H1 (cell line): ENCODE measurements around the gene IL20RB. TPM values are rescaled to one million over a fixed set of nuclear protein-coding genes. Genes with fewer than 3 reads are reported as not detected.

Experiments used
- CTCF ChIA-PET: fragments of 300-600 bp; sonication (Branson Sonifier 250); formaldehyde crosslinking; loops from one replicate; lab custom pipeline; 2021; ENCODE audit not compliant: partially characterized antibody; lab: Charles Lee
- POLR2A ChIA-PET: fragments of 300-600 bp; sonication (Branson Sonifier 250); formaldehyde crosslinking; loops from one replicate; lab custom pipeline; 2021; ENCODE audit warnings: inconsistent platforms; ENCODE audit not compliant: partially characterized antibody; lab: Charles Lee
- DNase-seq, 2 experiments: peaks; one replicate each; pipeline versions ENCODE4 v3.0.0 to v3.0.0-alpha.2; 2010 to 2022; ENCODE audit warnings: low spot score in 2 of 2, low read depth in 1 of 2, mixed read lengths in 1 of 2
- FAIRE-seq: peaks from 2 replicates; lab custom pipeline; 2011; peaks lifted over from hg19 to GRCh38; lab: Jason Lieb, UNC
- H2AFZ ChIP-seq: 2 replicates; pipeline ENCODE4 v1.8.1; 2012; ENCODE audit warnings: low read length, inconsistent platforms
- H2AK5ac ChIP-seq: 2 replicates; pipeline ENCODE4 v1.6.1; 2013; ENCODE audit warnings: low read depth, low read length
- H2BK120ac ChIP-seq: replicated peaks from 2 replicates; pipeline ENCODE3; 2013; ENCODE audit warnings: low read depth, low read length, inconsistent platforms
- H2BK12ac ChIP-seq: 2 replicates; pipeline ENCODE4 v1.6.1; 2013; ENCODE audit warnings: low read depth, low read length
- H2BK15ac ChIP-seq: 2 replicates; pipeline ENCODE4 v1.6.1; 2013; ENCODE audit warnings: low read length
- H2BK20ac ChIP-seq: 2 replicates; pipeline ENCODE4 v1.6.1; 2013; ENCODE audit warnings: low read length
- H2BK5ac ChIP-seq: 2 replicates; pipeline ENCODE4 v1.6.1; 2013; ENCODE audit warnings: low read depth, low read length
- H3K14ac ChIP-seq: 2 replicates; pipeline ENCODE4 v1.6.1; 2013; ENCODE audit warnings: inconsistent platforms; ENCODE audit not compliant: insufficient read length
- H3K18ac ChIP-seq: 2 replicates; pipeline ENCODE4 v1.6.1; 2013; ENCODE audit warnings: low read length; ENCODE audit errors: extremely low read depth
- H3K23ac ChIP-seq: 2 replicates; pipeline ENCODE4 v1.6.1; 2013; ENCODE audit warnings: inconsistent platforms; ENCODE audit not compliant: insufficient read length
- H3K23me2 ChIP-seq: 2 replicates; pipeline ENCODE4 v1.6.1; 2013; ENCODE audit warnings: low read depth, low read length
- H3K27ac ChIP-seq: 2 replicates; pipeline ENCODE4 v1.6.1; 2011; ENCODE audit warnings: low read depth, low read length, inconsistent platforms
- H3K27me3 ChIP-seq, 4 experiments: replicated peaks in 1 of 4; 1 replicate in 1 of 4; 2 replicates in 3 of 4; pipeline versions ENCODE4 v1.6.1 to v1.8.1; 2011 to 2013; ENCODE audit warnings: low read length in 3 of 4, mild to moderate bottlenecking in 3 of 4, inconsistent platforms in 2 of 4, mixed read lengths in 2 of 4, moderate library complexity in 1 of 4; ENCODE audit not compliant: control insufficient read depth in 3 of 4, insufficient read depth in 3 of 4; ENCODE audit errors: extremely low read depth in 1 of 4
- H3K36me3 ChIP-seq, 4 experiments: 2 replicates each; pipeline versions ENCODE4 v1.6.1 to v1.8.1; 2011 to 2013; ENCODE audit warnings: mild to moderate bottlenecking in 4 of 4, low read length in 3 of 4, moderate library complexity in 2 of 4, control low read depth in 1 of 4, inconsistent platforms in 1 of 4; ENCODE audit not compliant: insufficient read depth in 4 of 4, control insufficient read depth in 2 of 4
- H3K4ac ChIP-seq: replicated peaks from 2 replicates; pipeline ENCODE3; 2013; ENCODE audit warnings: low read length, low read depth, mixed read lengths, inconsistent platforms; ENCODE audit not compliant: insufficient read length
- H3K4me1 ChIP-seq, 4 experiments: replicated peaks in 1 of 4; 1 replicate in 1 of 4; 2 replicates in 3 of 4; pipeline versions ENCODE4 v1.6.1 to v1.8.1; 2011 to 2013; ENCODE audit warnings: low read length in 3 of 4, inconsistent platforms in 2 of 4, mixed read lengths in 1 of 4; ENCODE audit not compliant: insufficient read depth in 4 of 4, control insufficient read depth in 3 of 4
- H3K4me2 ChIP-seq, 2 experiments: 2 replicates each; pipeline versions ENCODE4 v1.6.1 to v1.8.1; 2011 to 2013; ENCODE audit warnings: low read depth in 2 of 2, low read length in 2 of 2, control low read depth in 1 of 2, inconsistent platforms in 1 of 2, mild to moderate bottlenecking in 1 of 2; ENCODE audit not compliant: insufficient read depth in 1 of 2
- H3K4me3 ChIP-seq, 4 experiments: fragments of 200-600, 300-600 bp in 1 of 4; sonication (generic), shearing (Covaris generic), sonication (Bioruptor Twin) in 1 of 4; 2 replicates each; pipeline versions ENCODE4 v1.5.1 to v1.8.1; 2011 to 2016; ENCODE audit warnings: low read length in 4 of 4, low read depth in 3 of 4, control low read depth in 2 of 4, inconsistent platforms in 2 of 4, mild to moderate bottlenecking in 2 of 4, mixed read lengths in 1 of 4, moderate library complexity in 1 of 4; ENCODE audit not compliant: insufficient read depth in 2 of 4; ENCODE audit errors: extremely low read depth in 1 of 4
- H3K56ac ChIP-seq: replicated peaks from 2 replicates; pipeline ENCODE3; 2013; ENCODE audit warnings: low read depth, mild to moderate bottlenecking, mixed read lengths, low read length, inconsistent platforms; ENCODE audit not compliant: insufficient read length
- H3K79me1 ChIP-seq: 2 replicates; pipeline ENCODE4 v1.6.1; 2013; ENCODE audit warnings: low read depth, low read length, control low read depth
- H3K79me2 ChIP-seq, 2 experiments: 2 replicates each; pipeline versions ENCODE4 v1.6.1 to v1.8.1; 2012 to 2013; ENCODE audit warnings: low read length in 2 of 2, mild to moderate bottlenecking in 2 of 2, inconsistent platforms in 1 of 2; ENCODE audit not compliant: insufficient read depth in 2 of 2, control insufficient read depth in 1 of 2
- H3K9ac ChIP-seq, 4 experiments: replicated peaks in 1 of 4; 1 replicate in 1 of 4; 2 replicates in 3 of 4; pipeline versions ENCODE4 v1.6.1 to v1.8.1; 2011 to 2013; ENCODE audit warnings: low read depth in 3 of 4, low read length in 3 of 4, control low read depth in 2 of 4, mild to moderate bottlenecking in 2 of 4, moderate library complexity in 2 of 4, inconsistent platforms in 1 of 4; ENCODE audit errors: extremely low read depth in 1 of 4
- H3K9me3 ChIP-seq, 2 experiments: 2 replicates each; pipeline versions ENCODE4 v1.6.1 to v1.8.1; 2012 to 2013; ENCODE audit warnings: mild to moderate bottlenecking in 2 of 2, moderate library complexity in 2 of 2, control low read depth in 1 of 2, inconsistent platforms in 1 of 2, low read depth in 1 of 2, low read length in 1 of 2, mixed read lengths in 1 of 2; ENCODE audit not compliant: insufficient read depth in 2 of 2
- H4K20me1 ChIP-seq, 2 experiments: replicated peaks in 1 of 2; 2 replicates each; pipeline versions ENCODE3 to v1.8.1; 2011 to 2013; ENCODE audit warnings: inconsistent platforms in 2 of 2, low read length in 2 of 2, mild to moderate bottlenecking in 1 of 2; ENCODE audit not compliant: insufficient read depth in 2 of 2, control insufficient read depth in 1 of 2
- H4K5ac ChIP-seq: 2 replicates; pipeline ENCODE4 v1.6.1; 2013; ENCODE audit warnings: low read length, low read depth, mixed read lengths, inconsistent platforms; ENCODE audit not compliant: insufficient read length
- H4K8ac ChIP-seq: 2 replicates; pipeline ENCODE4 v1.8.0; 2013; ENCODE audit warnings: mild to moderate bottlenecking, moderate library complexity, low read length, inconsistent platforms; ENCODE audit not compliant: insufficient read depth; ENCODE audit errors: extremely low read depth
- H4K91ac ChIP-seq: replicated peaks from 2 replicates; pipeline ENCODE3; 2013; ENCODE audit warnings: low read length, mixed read lengths, inconsistent platforms; ENCODE audit not compliant: insufficient read length
- BACH1 ChIP-seq: IDR thresholded peaks from 2 replicates; pipeline ENCODE4 v1.6.1; 2012; ENCODE audit warnings: low read length, improper control_type of control experiment
- CBX5 ChIP-seq: fragments of 300-800, 300-1000 bp; sonication (generic); IDR thresholded peaks from 2 replicates; pipeline ENCODE4 v1.7.1; 2016; ENCODE audit warnings: antibody characterized with exemption, low read length, low read depth
- KDM4A ChIP-seq: IDR thresholded peaks from one replicate; pipeline ENCODE4 v1.7.1; 2012; ENCODE audit warnings: low read depth, mild to moderate bottlenecking, moderate library complexity, low read length, inconsistent platforms; ENCODE audit not compliant: severe bottlenecking
- NANOG ChIP-seq: IDR thresholded peaks from 2 replicates; pipeline ENCODE4 v1.6.1; 2011; ENCODE audit warnings: low read length, low read depth, mild to moderate bottlenecking, inconsistent platforms; ENCODE audit not compliant: insufficient read depth, poor library complexity, severe bottlenecking
- SAP30 ChIP-seq: fragments of 300-600 bp; sonication (generic); IDR thresholded peaks from 2 replicates; pipeline ENCODE4 v1.7.1; 2012; ENCODE audit warnings: low read length, moderate library complexity, mild to moderate bottlenecking, inconsistent platforms; ENCODE audit not compliant: insufficient read depth, insufficient replicate concordance
- SIN3A ChIP-seq, 2 experiments: IDR thresholded peaks in 1 of 2; conservative IDR thresholded peaks in 1 of 2; 2 replicates each; pipeline ENCODE4 v1.6.1; 2011 to 2012; ENCODE audit warnings: low read length in 2 of 2, improper control_type of control experiment in 1 of 2, low read depth in 1 of 2, mild to moderate bottlenecking in 1 of 2
- SIRT6 ChIP-seq: IDR thresholded peaks from one replicate; pipeline ENCODE4 v1.7.1; 2012; ENCODE audit warnings: low read length, inconsistent platforms
- TAF1 ChIP-seq: IDR thresholded peaks from 2 replicates; pipeline ENCODE4 v1.6.1; 2011; ENCODE audit warnings: mild to moderate bottlenecking, low read depth, low read length
- TAF7 ChIP-seq: optimal IDR thresholded peaks from 2 replicates; pipeline ENCODE3; 2011; ENCODE audit warnings: low read depth, mild to moderate bottlenecking, inconsistent platforms, low read length, moderate library complexity, borderline replicate concordance
- WGBS, 2 experiments: shearing (Covaris generic) in 1 of 2; methylation state at CpG; one replicate each; pipeline versions ENCODE4 v1.1.6 to v1.1.7; 2013 to 2015; ENCODE audit warnings: low lambda C conversion rate in 2 of 2, mixed read lengths in 2 of 2, inconsistent platforms in 1 of 2, low coverage in 1 of 2, missing lambda C conversion rate in 1 of 2; ENCODE audit not compliant: insufficient replicate concordance in 2 of 2, insufficient coverage in 1 of 2, insufficient read length in 1 of 2; ENCODE audit errors: extremely low coverage in 1 of 2, missing lambda C conversion rate in 1 of 2; 5-methylcytosine and 5-hydroxymethylcytosine counted together
- polyA plus RNA-seq, 7 experiments: library from polyadenylated mRNA; depleted of rRNA in 3 of 7; stranded (reverse) in 5 of 7; unstranded in 2 of 7; fragments of >200 nt in 5 of 7; fragments of 200-250 nt in 2 of 7; gene quantifications; 1 replicate in 5 of 7; 2 replicates in 1 of 7; 4 replicates in 1 of 7; pipeline versions ENCODE4 v1.2.1 to v1.2.3, GENCODE V29; 2011 to 2013; ENCODE audit warnings: missing spikeins in 2 of 7, mixed read lengths in 2 of 7
- total RNA-seq: library from RNA; stranded (reverse); fragmentation: NEBNext Ultra II Directional; extraction: Animal tissue kit (Norgen Biotek cat#: 25700); gene quantifications from 2 replicates; pipeline ENCODE4 v1.2.1, GENCODE V29; 2021
- TF ChIP-seq, protein P1 (sequence below): IDR thresholded peaks from 2 replicates; pipeline ENCODE4 v1.6.1; 2012; ENCODE audit warnings: inconsistent platforms

IL20RB gene
- total and polyA plus RNA-seq, 2 of the 8 experiments (the other 6 are each of a cell fraction or from before 2014, with no cell fraction given), result 1.6 to 1.8 TPM

DNA sequence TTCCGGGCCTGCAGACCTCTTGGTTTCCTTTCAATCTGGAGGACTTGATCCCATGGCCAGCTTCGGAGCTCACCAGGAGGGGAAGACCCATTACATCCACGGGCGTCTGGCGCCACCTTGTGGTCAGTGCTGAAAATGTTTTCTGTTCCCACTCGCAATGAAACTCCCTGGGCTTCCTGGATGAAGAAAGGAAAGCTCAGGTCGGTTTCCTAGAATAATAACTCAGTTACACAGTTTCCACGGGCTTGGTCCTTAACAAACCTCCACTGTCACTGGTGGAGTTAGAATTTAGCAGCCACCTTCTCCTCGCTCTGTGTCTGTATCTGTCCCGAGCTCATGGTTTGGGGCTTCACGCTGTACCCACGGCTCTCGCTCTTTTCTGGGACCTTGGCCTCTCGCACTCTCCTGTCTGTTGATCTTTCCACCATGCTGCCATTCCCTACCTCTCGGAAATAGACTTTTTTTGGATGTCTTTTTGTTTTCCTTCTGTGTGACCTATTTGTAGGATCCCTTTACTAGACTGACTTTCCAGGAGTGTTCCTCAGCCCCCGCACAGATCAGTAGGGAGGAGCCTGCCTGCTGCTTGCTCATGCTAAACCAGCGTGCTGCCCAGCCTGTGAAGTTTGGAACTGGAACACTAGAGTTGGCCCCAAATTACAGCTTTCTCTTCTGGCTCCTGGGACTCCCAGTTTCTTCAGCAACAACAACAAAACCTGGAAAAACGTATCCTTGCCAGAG lies 56.3 kb downstream of the IL20RB start:
- no peak overlapping the region for H4K91ac ChIP-seq
- no peaks in the 10 kb centered on the region for H3K79me1 ChIP-seq
- no peaks in the 10 kb centered on the region for H3K9me3 ChIP-seq
- peak overlapping the region; percentile 99 for H2AFZ ChIP-seq
- no peaks in the 10 kb centered on the region for H3K79me2 ChIP-seq
- no peak overlapping the region for H2AK5ac ChIP-seq
- H3K27me3 ChIP-seq, result no peaks in the 10 kb centered on the region
- no peaks in the 10 kb centered on the region for H4K20me1 ChIP-seq
- H2BK15ac ChIP-seq, result peak overlapping the region; percentile 99
- peak overlapping the region; percentile 49; the same call in 1 of the 2 replicates for H2BK5ac ChIP-seq
- CTCF ChIA-PET, result interaction anchor here (0.5 to 4.2 kb wide), 47 partner anchors 9 to 1944 kb away, joined by 3 to 65 read pairs (median 3); partner anchors contain the start of gene STAG1
- H3K23ac ChIP-seq, result no peak overlapping the region
- FAIRE-seq (peak; percentile 90), DNase-seq (peak; percentile 65 to 96)
- no peak overlapping the region for H3K27ac ChIP-seq
- H2BK12ac ChIP-seq, result peak overlapping the region; percentile 81; the same call in 1 of the 2 replicates
- no peak overlapping the region for H3K4ac ChIP-seq
- H3K14ac ChIP-seq, result no peak overlapping the region
- H3K4me2 ChIP-seq, result peak overlapping the region; percentile 4 to 59
- no peak overlapping the region; a peak in 1 of 7 replicates for H3K9ac ChIP-seq
- no peak overlapping the region for H2BK120ac ChIP-seq
- H4K5ac ChIP-seq, result no peak overlapping the region
- H3K18ac ChIP-seq, result peak overlapping the region; percentile 40; the same call in 1 of the 2 replicates
- peak overlapping the region in 2 of 4 experiments; percentile 4 to 38; a peak in 3 of 8 replicates for H3K4me3 ChIP-seq
- POLR2A ChIA-PET, result interaction anchor here (0.7 to 1.6 kb wide), 4 partner anchors 9 to 262 kb away, joined by 3 to 18 read pairs (median 4); partner anchors contain the start of gene STAG1
- WGBS, 2 experiments, result 53% methylated on average over 15 of the region's 18 CpGs; no CpG with 5 or more reads in 1 of the 2 experiments
- peaks cover 0 to 4% (median 0%) of the 10 kb centered on the region in 4 experiments; a peak in 1 of 7 replicates for H3K4me1 ChIP-seq
- H4K8ac ChIP-seq, result no peak overlapping the region
- no peak overlapping the region for H3K56ac ChIP-seq
- H3K36me3 ChIP-seq, result no peaks in the 10 kb centered on the region
- no peaks in the 10 kb centered on the region for H3K23me2 ChIP-seq
- peak overlapping the region; percentile 80; the same call in 1 of the 2 replicates for H2BK20ac ChIP-seq
- no peak for TF ChIP-seq SIN3A (conservative IDR thresholded peaks at IDR 0.05 in 1 of 2, IDR thresholded peaks at IDR 0.05 in 1 of 2; ENCODE audit: low read depth in 1 of 2, low read length in 2 of 2)
- no peak for TF ChIP-seq NANOG
- no peak for TF ChIP-seq SAP30
- TF ChIP-seq TAF1, result 0 out of 2 replicates have a peak, but pooled peaks have one; percentile 16
- no peak for TF ChIP-seq SIRT6
- TF ChIP-seq CBX5, result no peak
- no peak for TF ChIP-seq TAF7
- TF ChIP-seq, protein P1, sequence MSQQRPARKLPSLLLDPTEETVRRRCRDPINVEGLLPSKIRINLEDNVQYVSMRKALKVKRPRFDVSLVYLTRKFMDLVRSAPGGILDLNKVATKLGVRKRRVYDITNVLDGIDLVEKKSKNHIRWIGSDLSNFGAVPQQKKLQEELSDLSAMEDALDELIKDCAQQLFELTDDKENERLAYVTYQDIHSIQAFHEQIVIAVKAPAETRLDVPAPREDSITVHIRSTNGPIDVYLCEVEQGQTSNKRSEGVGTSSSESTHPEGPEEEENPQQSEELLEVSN, result no peak
- TF ChIP-seq BACH1, result peak; percentile 57
- TF ChIP-seq KDM4A, result no peak
